ENCODE measurements around the gene NTM. TPM values are rescaled to one million over a fixed set of nuclear protein-coding genes. Genes with fewer than 3 reads are reported as not detected.

The NTM gene
- total RNA-seq, 6 donors from 2014 or later: 4.1 to 151 (median 115) TPM

DNA sequence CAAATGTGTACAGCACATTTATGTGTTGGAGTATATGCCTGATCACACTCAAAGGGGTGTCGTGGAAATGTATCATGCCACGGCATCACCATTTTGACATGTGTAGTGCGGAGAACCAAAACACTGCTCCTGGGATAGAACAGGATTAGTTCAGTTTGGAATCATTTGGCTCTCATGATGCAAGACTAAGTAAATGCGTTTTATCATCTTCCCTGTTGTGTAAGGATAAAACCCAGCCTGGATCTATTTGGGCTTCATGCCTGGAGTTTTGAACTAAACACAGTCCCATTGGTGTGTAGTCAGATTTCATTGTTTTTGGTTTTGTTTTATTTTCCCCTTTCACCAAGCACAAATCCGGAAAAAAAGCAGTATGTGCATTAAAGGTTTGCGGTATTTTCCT is 574.3 kb downstream of the NTM start:
- DNase-seq (no peak), ATAC-seq (ENCODE audit: low FRiP score in 2 of 2) (peak in 1 of 2 donors; percentile 79)
- no peaks in the 10 kb centered on the region for H3K4me1 ChIP-seq
- H3K9me3 ChIP-seq: no peaks in the 10 kb centered on the region
- H3K27me3 ChIP-seq: no peaks in the 10 kb centered on the region
- no peaks in the 10 kb centered on the region for H3K36me3 ChIP-seq
- H3K4me3 ChIP-seq: no peak overlapping the region
- TF ChIP-seq EP300 (IDR thresholded peaks at IDR 0.05) (no peak), CTCF (IDR thresholded peaks at IDR 0.05) (no peak), POLR2AphosphoS5 (IDR thresholded peaks at IDR 0.05) (no peak), POLR2A (IDR thresholded peaks at IDR 0.05) (no peak)
- WGBS, 2 donors: 82 to 85% methylated on average over 6 of the region's 6 CpGs
- no peak overlapping the region for H3K27ac ChIP-seq

GRCh38 chr11:131945706-131946105 is 575.3 kb downstream of the NTM start:
- H3K9me3 ChIP-seq: no peaks in the 10 kb centered on the region
- WGBS, 2 donors: 81 to 83% methylated on average over 7 of the region's 7 CpGs
- ATAC-seq (ENCODE audit: low FRiP score in 2 of 2) (no peak), DNase-seq (no peak)
- H3K27me3 ChIP-seq: no peaks in the 10 kb centered on the region
- no peak overlapping the region for H3K4me3 ChIP-seq
- H3K36me3 ChIP-seq: no peaks in the 10 kb centered on the region
- H3K27ac ChIP-seq: no peak overlapping the region
- TF ChIP-seq POLR2AphosphoS5 (IDR thresholded peaks at IDR 0.05): no peak
- TF ChIP-seq POLR2A (IDR thresholded peaks at IDR 0.05): no peak
- no peak for TF ChIP-seq EP300 (IDR thresholded peaks at IDR 0.05)
- TF ChIP-seq CTCF (IDR thresholded peaks at IDR 0.05): no peak
- H3K4me1 ChIP-seq: no peaks in the 10 kb centered on the region

- no peak for TF ChIP-seq POLR2A (IDR thresholded peaks at IDR 0.05)
- no peak for TF ChIP-seq POLR2AphosphoS5 (IDR thresholded peaks at IDR 0.05)
- Histone ChIP-seq H3K27ac (no peak overlapping the region), H3K4me1 (no peaks in the 10 kb centered on the region), H3K36me3 (no peaks in the 10 kb centered on the region), H3K4me3 (no peak overlapping the region), H3K9me3 (no peaks in the 10 kb centered on the region), H3K27me3 (no peaks in the 10 kb centered on the region)
- ATAC-seq (ENCODE audit: low FRiP score in 2 of 2): no peak
- DNase-seq: no peak
- 83 to 92% methylated on average over 2 of the region's 2 CpGs for WGBS, 2 donors
Measured at GRCh38 chr11:131947511-131947910, 577.1 kb downstream of the NTM start.

DNA sequence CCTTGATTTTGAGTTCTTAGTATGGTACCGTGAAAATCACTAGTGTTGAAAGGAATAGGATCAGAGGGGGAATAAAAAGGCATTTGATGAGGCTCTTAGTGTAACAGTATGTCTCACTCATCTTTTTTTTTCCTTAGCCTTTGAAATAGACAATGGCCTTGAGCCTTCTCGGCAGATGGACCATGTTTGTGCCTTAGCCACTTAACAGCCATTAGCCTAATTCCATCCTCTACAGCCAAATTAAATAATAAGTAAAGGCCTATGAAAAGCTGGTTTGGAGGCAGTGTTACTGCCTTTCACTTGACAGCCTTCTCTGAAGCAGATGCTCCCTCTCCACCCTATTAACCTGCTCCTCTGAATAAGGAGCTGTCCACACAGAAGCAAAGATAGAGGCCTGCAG is 580.7 kb downstream of the NTM start:
- ATAC-seq (ENCODE audit: low FRiP score in 2 of 2) (no peak), DNase-seq (no peak)
- H3K36me3 ChIP-seq: no peaks in the 10 kb centered on the region
- no peak overlapping the region for H3K27ac ChIP-seq
- 85 to 91% methylated on average over 2 of the region's 2 CpGs for WGBS, 2 donors
- no peaks in the 10 kb centered on the region for H3K27me3 ChIP-seq
- H3K4me3 ChIP-seq: no peak overlapping the region
- H3K4me1 ChIP-seq: no peaks in the 10 kb centered on the region
- no peaks in the 10 kb centered on the region for H3K9me3 ChIP-seq
- no peak for TF ChIP-seq POLR2AphosphoS5 (IDR thresholded peaks at IDR 0.05)
- no peak for TF ChIP-seq CTCF (IDR thresholded peaks at IDR 0.05)
- TF ChIP-seq EP300 (IDR thresholded peaks at IDR 0.05): no peak
- TF ChIP-seq POLR2A (IDR thresholded peaks at IDR 0.05): no peak

GRCh38 chr11:131954146-131954545 is 583.7 kb downstream of the NTM start:
- WGBS, 2 donors: 80 to 89% methylated on average over 9 to 10 of the region's 10 CpGs
- DNase-seq (no peak), ATAC-seq (ENCODE audit: low FRiP score in 2 of 2) (peak in 1 of 2 donors; percentile 16)
- Histone ChIP-seq H3K9me3 (no peaks in the 10 kb centered on the region), H3K36me3 (no peaks in the 10 kb centered on the region), H3K4me1 (no peaks in the 10 kb centered on the region), H3K27ac (no peak overlapping the region), H3K4me3 (no peak overlapping the region), H3K27me3 (no peaks in the 10 kb centered on the region)
- TF ChIP-seq POLR2AphosphoS5 (IDR thresholded peaks at IDR 0.05) (no peak), POLR2A (IDR thresholded peaks at IDR 0.05) (no peak), CTCF (IDR thresholded peaks at IDR 0.05) (no peak), EP300 (IDR thresholded peaks at IDR 0.05) (no peak)
